Measurements from ENCODE around the gene MGLL.

The MGLL gene

GRCh38 chr3:127736801-127737539, 85.3 kb downstream of the MGLL start:
- no peak overlapping the region for H3K4me3 ChIP-seq
- peak overlapping the region in 6 of 21 experiments; percentile 1 to 73 (median 40) for H3K27ac ChIP-seq

- Histone ChIP-seq H3K4me3 (no peak overlapping the region), H3K27ac (peak overlapping the region in 8 of 21 experiments; percentile 5 to 73 (median 37))
Measured at GRCh38 chr3:127735767-127736693, 86.3 kb downstream of the MGLL start.

- peak overlapping the region in 15 of 21 experiments; percentile 5 to 73 (median 30) for H3K27ac ChIP-seq
- H3K4me3 ChIP-seq: no peak overlapping the region
Measured at GRCh38 chr3:127734754-127735473, 87.4 kb downstream of the MGLL start.

GRCh38 chr3:127734181-127734720, 88.1 kb downstream of the MGLL start:
- Histone ChIP-seq H3K4me3 (no peak overlapping the region), H3K27ac (peak overlapping the region in 14 of 21 experiments; percentile 20 to 73 (median 30))

GRCh38 chr3:127733781-127734180, 88.5 kb downstream of the MGLL start:
- no peak overlapping the region for H3K4me3 ChIP-seq
- peak overlapping the region in 3 of 21 experiments; percentile 22 to 73 (median 29) for H3K27ac ChIP-seq

GRCh38 chr3:127732879-127733350, 89.4 kb downstream of the MGLL start:
- Histone ChIP-seq H3K27ac (no peak overlapping the region), H3K4me3 (no peak overlapping the region)

GRCh38 chr3:127732303-127732702, 90.0 kb downstream of the MGLL start:
- Histone ChIP-seq H3K4me3 (no peak overlapping the region), H3K27ac (peak overlapping the region in 3 of 21 experiments; percentile 7 to 34 (median 16))

- peak overlapping the region in 3 of 21 experiments; percentile 7 to 34 (median 16) for H3K27ac ChIP-seq
Measured at GRCh38 chr3:127731546-127732289, 90.6 kb downstream of the MGLL start.

GRCh38 chr3:127730666-127731295, 91.5 kb downstream of the MGLL start:
- H3K4me3 ChIP-seq: no peak overlapping the region
- no peak overlapping the region for H3K27ac ChIP-seq

More at GRCh38 chr3:127731546-127732289, 90.6 kb downstream of the MGLL start:
- no peak overlapping the region for H3K4me3 ChIP-seq

- Histone ChIP-seq H3K4me3 (no peak overlapping the region), H3K27ac (no peak overlapping the region)
Measured at GRCh38 chr3:127730171-127730570, 92.1 kb downstream of the MGLL start.

- Histone ChIP-seq H3K27ac (no peak overlapping the region), H3K4me3 (no peak overlapping the region)
Measured at GRCh38 chr3:127729556-127730056, 92.7 kb downstream of the MGLL start.

GRCh38 chr3:127728417-127729015, 93.8 kb downstream of the MGLL start:
- no peak overlapping the region for H3K4me3 ChIP-seq
- H3K27ac ChIP-seq: peak overlapping the region in 1 of 21 experiments; percentile 11

GRCh38 chr3:127726894-127727293, 95.4 kb downstream of the MGLL start:
- peak overlapping the region in 1 of 21 experiments; percentile 7 for H3K27ac ChIP-seq
- no peak overlapping the region for H3K4me3 ChIP-seq

- no peak overlapping the region for H3K4me3 ChIP-seq
- peak overlapping the region in 1 of 21 experiments; percentile 8 for H3K27ac ChIP-seq
Measured at GRCh38 chr3:127723011-127723567, 99.2 kb downstream of the MGLL start.

GRCh38 chr3:127722091-127722784, 100.1 kb downstream of the MGLL start:
- Histone ChIP-seq H3K27ac (peak overlapping the region in 3 of 21 experiments; percentile 28 to 37 (median 37)), H3K4me3 (no peak overlapping the region)

- no peak overlapping the region for H3K27ac ChIP-seq
- H3K4me3 ChIP-seq: no peak overlapping the region
Measured at GRCh38 chr3:127720985-127721935, 101.1 kb downstream of the MGLL start.
